IPS DF 4.7 (cell line): Measurements from ENCODE around the gene CLNK.

Experiments used
- DNase-seq: peaks from one replicate; pipeline ENCODE4 v3.0.0-alpha.2; 2013; ENCODE audit warnings: low spot score; ENCODE audit errors: extremely low read depth

The CLNK gene

GRCh38 chr4:10613926-10614478 lies 70.6 kb downstream of the CLNK start:
- DNase-seq = no peak

DNA sequence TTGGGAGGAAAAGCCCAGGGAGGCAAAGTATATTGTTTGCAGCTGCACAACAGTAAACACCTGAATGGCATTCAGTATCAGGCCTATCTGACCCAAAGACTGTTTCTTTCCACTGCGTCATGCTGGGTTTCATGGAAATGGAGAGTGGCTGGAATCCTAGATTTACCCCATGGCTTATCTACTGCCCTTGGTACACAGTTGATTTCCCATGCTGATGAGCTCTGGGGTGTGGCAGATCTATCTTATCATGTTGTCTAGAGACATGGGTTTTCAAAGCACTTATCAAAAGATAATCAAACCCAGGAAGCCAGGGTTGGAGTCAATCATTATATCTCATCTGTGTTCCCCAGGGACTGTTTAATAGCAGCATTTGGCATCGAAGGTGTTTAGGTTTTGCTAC lies 72.1 kb downstream of the CLNK start:
- DNase-seq = no peak

DNA sequence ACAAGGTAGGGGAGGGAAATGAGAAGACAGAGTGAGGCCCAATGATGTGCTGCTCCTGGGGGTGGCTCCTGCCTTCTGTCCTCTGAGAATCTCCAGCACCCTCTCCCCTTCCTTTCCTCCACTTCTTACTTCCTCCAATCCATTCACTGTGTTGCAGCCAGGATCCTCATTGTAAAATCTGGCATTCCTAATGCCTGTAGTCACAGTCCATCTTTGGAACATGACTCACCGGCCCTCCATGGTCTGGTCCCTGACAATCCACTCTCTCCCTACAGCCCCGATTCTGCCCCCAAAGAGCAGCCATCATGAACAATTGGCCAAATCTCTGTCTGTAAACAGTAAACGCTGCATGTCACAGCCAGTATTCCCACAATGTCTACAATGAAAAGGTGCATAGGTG lies 72.9 kb downstream of the CLNK start:
- no peak for DNase-seq

- no peak for DNase-seq
These were observed 75.9 kb downstream of the CLNK start for GRCh38 chr4:10608501-10609219.

DNA sequence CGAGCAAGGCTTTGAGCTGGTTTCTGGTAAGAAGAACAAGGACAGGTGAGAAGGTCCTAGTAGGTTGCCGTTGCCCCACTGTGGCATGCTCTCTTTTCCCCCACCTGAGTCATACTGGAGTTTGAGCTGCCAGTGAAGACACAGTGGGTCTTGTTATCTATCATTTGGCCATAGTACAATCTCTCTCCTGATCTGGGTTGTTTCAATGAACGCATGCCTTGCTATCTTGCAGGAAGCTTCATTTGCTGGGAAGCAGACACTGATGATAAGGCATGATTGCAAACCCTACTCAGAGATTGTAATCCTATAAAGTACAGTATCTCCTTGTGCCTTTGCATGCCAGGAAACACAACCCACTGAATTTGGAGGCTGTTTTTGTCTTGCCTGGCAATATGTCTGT lies 77.4 kb downstream of the CLNK start:
- no peak for DNase-seq

DNA sequence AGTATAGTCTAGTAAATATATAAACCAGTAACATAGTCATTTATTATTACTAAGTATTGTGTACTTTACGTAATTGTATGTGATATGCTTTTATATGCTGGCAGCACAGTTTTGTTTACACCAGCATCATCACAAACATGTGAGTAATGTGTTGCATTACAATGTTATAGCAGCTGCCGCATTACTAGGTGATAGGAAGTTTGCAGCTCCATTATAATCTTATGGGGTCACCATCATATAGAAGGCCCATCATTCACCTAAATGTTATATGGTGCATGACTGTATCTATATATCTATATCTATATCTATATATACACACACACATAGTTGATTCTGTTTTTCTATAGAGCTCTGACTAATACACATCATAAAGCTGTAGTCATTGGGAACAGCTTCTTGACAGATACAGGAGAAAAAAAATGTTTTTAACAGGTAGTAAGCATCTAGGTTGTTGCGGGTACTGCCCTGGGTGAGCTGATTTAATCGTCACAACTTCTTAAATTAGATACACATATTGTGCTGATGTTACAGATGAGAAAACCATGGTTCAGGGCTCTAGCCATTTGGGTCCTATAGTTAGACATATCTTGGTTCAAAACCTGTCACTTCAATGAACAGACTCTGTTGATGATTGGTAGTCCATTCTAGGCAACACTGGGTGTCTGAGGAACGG lies 77.9 kb downstream of the CLNK start:
- DNase-seq = no peak

DNA sequence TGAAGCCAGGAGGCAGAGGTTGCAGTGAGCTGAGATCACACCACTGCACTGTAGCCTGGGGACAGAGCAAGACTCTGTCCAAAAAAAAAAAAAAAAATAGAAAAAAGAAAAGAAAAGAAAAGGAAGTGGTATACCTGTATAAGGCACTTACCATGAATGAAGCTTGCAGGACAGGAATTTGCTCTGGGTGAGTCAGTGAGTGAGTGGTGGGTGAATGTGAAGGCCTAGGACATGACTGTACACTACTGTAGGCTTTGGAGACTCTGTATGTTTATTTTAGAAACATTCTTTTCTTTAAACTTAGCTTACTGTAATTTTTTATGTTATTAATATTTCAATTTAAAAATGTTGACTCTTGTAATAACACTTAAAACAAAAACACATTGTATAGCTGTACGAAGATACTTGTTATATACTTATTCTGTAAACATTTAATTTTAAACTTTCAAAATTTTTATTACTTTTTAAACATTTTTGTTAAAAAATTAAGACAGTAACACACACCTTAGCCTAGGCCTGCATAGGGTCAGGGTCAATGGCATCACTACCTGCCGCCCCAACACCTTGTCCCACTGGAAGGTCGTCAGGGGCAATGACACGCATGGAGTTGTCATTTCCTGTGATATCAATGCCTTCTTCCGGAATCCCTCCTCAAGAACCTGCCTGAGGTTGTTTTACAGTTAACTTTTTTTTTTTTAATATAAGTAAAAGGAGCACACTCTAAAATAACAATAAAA lies 78.7 kb downstream of the CLNK start:
- no peak for DNase-seq

DNA sequence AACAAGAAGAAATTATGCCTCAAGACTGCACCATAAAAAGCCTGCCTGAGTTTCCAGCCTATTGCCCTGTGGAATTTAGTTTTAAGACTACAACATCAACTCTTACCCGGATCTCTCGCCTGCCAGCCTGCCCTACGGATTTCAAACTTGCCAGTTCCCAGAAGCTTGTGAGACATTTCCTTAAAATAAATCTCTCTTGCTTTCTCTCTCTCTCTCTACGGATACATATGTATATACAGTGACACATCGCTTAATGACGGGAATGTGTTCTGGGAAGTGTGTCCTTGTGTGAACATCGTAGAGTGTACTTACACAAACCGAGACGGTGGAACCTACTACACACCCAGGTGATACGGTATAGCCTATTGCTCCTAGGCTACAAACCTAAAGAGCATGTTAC lies 79.5 kb downstream of the CLNK start:
- no peak for DNase-seq

DNA sequence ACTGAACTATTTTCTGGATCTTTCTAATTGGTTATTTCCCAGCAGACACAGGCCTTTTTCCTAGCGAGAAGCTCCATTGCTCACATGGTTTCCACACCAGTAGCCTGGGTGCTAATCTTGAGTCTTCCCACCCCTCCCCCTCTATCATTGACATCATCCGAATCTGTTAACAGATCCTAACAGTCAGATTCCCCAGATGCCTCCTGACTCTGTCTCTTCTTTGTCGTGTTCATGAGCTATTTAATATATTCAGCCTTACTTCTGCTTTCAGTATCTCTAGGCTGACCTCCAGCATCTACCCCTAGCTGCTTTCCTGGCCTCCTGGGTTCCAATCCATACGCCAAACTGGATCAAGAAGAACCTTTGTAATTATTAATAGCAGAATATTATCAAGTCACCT lies 85.0 kb downstream of the CLNK start:
- no peak for DNase-seq

GRCh38 chr4:10598829-10599228 lies 85.7 kb downstream of the CLNK start:
- DNase-seq = no peak

DNA sequence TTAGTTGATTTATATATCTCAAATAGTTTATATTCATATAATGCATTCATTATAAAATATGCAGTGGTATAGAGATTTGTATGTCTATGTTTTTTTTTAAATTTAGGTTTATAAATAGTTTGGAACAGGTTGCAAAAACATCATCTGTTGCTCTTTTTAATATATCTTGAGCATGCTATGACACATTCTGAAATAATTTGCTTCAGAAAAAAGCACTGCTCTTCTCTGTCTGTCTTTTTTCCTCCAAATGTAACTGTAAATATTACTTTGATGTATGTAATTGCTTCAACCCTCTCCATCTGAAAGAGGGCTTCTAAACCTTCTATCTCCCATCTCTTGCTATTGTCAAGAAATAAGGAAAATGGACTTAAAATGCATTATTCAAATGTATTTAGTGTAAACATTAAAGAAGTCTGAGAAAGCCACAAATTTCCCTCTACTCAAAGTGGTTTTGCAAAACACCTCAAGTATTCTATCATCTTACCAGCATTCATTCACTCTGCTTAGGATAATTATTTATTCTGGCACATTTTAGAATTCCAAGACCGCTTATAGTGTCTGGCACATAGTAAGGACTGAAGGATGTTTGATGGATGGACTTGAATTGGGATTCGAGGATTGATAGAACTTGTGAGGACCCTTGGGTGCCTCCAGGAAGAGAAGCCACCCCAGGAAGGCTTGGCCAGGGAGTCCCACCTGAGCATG lies 87.8 kb downstream of the CLNK start:
- DNase-seq = no peak

DNA sequence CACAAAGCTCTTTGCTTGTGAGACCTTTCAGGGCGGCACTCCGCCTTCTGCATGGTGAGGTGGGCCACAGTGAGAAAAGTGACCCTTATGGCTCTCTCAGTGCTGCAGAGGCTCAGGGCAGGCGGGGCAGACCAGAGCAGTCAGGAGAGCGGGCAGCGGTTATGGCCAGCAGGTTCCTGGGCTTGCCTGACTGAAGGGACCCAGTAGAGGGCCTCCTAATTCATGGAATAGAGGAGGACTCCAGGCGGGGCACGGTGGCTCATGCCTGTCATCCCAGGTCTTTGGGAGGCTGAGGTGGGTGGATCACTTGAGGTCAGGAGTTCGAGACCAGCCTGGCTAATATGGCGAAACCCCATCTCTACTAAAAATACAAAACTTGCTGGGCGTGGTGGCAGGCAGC lies 91.4 kb downstream of the CLNK start:
- DNase-seq = no peak

DNA sequence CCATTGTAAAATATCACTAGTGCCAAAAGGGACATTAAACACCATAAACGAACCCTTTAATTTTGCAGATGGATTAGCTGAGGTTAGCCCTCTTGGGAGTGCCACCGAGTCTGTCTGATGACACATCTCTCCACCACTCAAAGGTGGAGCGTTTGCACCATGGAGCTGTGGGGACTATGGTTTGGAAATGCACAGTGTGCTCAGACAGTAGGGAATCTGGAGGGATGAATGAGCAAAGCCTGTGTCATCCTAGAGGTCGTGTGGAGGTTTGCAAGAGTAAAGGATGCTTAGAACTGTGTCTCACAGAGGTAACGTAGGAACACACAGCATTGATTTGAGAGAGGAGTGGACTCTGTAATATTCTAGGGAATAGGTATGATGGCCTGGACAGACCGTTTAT lies 93.7 kb downstream of the CLNK start:
- DNase-seq = no peak

DNA sequence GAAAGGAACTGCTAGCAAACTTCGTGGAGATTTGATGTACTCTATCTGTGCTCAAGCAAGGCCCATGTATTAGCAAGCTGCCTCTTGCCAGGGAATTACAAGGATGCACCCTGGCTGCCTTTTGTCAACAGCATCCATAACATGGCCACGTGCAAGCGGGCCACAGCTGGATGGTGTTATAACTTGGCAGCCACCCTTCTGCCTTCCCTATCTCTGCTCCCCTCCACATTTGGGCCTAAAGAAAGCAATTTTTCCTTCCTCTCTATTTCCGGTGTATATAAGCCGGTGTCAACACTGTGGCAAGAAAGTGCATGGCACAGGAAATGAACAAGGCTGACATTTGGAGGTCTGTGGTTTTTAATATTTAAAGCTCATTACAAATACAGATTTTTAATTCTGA lies 94.8 kb downstream of the CLNK start:
- no peak for DNase-seq

DNA sequence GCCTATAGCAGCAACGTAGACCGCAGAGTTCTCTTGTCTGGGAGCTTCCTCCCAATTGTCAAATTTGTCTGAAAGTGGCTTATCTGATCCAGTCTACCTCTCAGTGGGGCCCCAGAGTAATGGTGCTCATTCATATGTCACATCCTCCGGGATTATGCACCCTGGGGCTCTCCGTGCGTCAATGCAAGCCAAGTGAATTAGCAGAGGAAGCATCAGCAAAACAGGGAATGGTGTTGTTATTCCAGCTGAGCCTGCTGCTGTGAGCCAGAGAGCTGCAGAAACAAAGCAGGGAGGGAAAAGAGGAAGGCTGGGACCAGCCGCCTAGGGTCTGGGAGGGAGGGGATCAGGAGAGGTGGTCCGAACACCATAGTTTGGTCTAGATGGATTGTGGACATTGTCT lies 95.2 kb downstream of the CLNK start:
- DNase-seq = no peak

GRCh38 chr4:10587697-10588096 lies 96.9 kb downstream of the CLNK start:
- no peak for DNase-seq

DNA sequence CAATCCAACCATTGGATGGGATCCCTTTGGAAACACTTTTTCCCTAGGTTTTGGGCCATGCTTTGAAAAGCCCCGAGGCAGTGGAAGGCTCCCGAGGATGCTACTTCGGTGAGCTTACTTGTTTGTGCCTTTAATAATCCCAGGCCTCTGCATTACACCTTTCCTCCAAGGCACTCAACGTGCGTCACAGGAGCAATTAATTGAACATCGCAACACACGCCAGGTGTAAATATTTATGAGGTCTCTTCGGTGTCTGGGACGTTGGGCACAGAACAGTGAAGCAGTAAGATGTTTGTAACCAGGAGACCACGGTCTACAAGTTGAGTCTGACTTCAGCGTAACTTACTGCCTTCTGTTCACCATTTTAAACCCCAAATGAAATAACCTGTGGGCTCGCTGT lies 97.3 kb downstream of the CLNK start:
- no peak for DNase-seq

GRCh38 chr4:10584042-10584441 lies 100.5 kb downstream of the CLNK start:
- no peak for DNase-seq

- no peak for DNase-seq
These were observed 101.6 kb downstream of the CLNK start for GRCh38 chr4:10582951-10583350.

DNA sequence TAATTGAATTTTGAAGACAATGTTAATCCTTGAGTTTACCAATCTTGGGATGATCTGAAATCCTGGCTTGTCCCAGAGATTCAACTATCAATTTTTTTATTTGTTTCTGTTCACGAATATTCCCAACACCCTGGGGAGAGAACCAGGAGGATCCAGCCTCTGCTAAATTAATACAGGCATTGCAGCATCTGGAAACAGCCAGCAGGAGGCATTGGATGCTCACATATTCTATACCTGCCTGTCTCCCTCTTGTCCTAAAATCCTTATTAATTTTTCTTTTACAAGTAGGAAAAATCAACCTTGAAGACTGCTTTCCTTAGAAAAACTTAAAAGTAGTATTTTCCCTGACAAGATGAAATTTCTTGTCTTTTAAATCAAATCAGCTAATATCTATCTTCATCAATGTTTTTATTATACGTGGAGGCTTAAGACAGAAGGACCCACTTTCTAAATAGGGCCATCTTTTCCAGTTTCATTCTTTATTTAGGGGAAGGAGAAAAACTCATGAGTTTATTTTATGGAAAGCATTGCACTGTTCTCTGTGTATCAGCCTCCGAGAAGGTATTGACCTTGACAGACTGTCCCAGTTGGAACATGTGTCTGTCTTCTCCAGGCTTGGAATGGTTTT lies 102.4 kb downstream of the CLNK start:
- no peak for DNase-seq

- DNase-seq = no peak
These were observed 103.5 kb downstream of the CLNK start for GRCh38 chr4:10581022-10581421.
